ENCODE data around the gene ANKRD28. TPM values are rescaled to one million over a fixed set of nuclear protein-coding genes. Genes with fewer than 3 reads are reported as not detected.

Gene ANKRD28
- total RNA-seq, 2 donors from 2014 or later: 33.4 to 37.1 TPM

DNA sequence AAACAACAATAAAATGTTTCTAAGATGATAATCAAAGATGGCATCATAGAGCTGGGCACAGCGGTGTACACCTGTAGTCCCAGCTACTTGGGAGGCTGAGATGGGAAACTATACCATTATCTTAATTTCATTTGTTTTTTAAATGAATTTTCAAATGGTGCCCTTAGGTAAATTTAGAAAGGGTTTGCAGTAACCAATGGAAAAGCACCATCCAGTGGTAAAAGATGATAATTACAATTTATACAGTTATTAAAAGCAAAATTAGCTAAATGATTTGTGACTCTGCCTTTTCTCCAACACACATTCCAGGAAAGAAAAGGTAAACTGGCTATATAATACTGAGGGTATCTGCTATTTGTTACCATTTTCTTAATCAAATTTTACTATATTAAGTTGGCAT, 14.4 kb upstream of the ANKRD28 start:
- TF ChIP-seq, protein P1, sequence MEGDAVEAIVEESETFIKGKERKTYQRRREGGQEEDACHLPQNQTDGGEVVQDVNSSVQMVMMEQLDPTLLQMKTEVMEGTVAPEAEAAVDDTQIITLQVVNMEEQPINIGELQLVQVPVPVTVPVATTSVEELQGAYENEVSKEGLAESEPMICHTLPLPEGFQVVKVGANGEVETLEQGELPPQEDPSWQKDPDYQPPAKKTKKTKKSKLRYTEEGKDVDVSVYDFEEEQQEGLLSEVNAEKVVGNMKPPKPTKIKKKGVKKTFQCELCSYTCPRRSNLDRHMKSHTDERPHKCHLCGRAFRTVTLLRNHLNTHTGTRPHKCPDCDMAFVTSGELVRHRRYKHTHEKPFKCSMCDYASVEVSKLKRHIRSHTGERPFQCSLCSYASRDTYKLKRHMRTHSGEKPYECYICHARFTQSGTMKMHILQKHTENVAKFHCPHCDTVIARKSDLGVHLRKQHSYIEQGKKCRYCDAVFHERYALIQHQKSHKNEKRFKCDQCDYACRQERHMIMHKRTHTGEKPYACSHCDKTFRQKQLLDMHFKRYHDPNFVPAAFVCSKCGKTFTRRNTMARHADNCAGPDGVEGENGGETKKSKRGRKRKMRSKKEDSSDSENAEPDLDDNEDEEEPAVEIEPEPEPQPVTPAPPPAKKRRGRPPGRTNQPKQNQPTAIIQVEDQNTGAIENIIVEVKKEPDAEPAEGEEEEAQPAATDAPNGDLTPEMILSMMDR (conservative IDR thresholded peaks at IDR 0.05): peak; percentile 69
- WGBS, 2 experiments (ENCODE audit: insufficient coverage in 1 of 2, insufficient read length in 1 of 2): 100% methylated on average over 1 of the region's 1 CpG; no CpG with 5 or more reads in 1 of the 2 experiments
- H3K27ac ChIP-seq (ENCODE audit: low read depth, low read length): no peak overlapping the region
- Mint-ChIP-seq H3K4me3 (no peak overlapping the region), H3K27me3 (ENCODE audit: insufficient read depth) (no peaks in the 10 kb centered on the region), H3K27ac (no peak overlapping the region), H3K9me3 (no peaks in the 10 kb centered on the region), H3K4me1 (peaks cover 11% of the 10 kb centered on the region), H3K36me3 (ENCODE audit: low read depth) (no peaks in the 10 kb centered on the region)
- H3K36me3 ChIP-seq (ENCODE audit: control insufficient read depth, insufficient read depth, low read length): no peaks in the 10 kb centered on the region
- H3K4me3 ChIP-seq (ENCODE audit: low read length): no peak overlapping the region
- no peaks in the 10 kb centered on the region for H3K4me1 ChIP-seq (ENCODE audit: control insufficient read depth, insufficient read depth, low read length)
- H3K27me3 ChIP-seq (ENCODE audit: control insufficient read depth, insufficient read depth, low read length, poor library complexity, severe bottlenecking): no peaks in the 10 kb centered on the region
- no peaks in the 10 kb centered on the region for H3K9me3 ChIP-seq (ENCODE audit: control insufficient read depth, low read length)
- H3K9ac ChIP-seq (ENCODE audit: extremely low read depth, low read length, poor library complexity, severe bottlenecking): no peak overlapping the region
- no peak for DNase-seq

DNA sequence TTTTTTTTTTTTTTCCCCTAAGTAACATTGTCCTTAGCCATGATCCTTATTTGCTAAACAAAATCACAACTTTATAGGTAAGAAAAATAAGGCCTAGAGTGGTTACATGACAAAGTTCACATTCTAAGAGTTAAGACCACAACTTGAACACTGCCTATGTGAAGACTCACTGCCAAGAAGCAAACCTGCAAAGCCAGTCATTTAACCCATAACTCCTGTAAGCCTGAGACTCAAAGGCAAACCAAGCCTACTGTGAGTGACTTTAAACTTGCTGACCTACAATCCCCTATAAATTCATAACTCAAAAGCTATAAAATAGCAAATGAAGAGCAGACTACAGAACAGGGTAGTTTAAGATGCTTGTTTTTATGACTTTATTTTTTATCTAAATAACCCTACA, 12.9 kb upstream of the ANKRD28 start:
- no peak overlapping the region for H3K9ac ChIP-seq (ENCODE audit: extremely low read depth, low read length, poor library complexity, severe bottlenecking)
- no peaks in the 10 kb centered on the region for H3K9me3 ChIP-seq (ENCODE audit: control insufficient read depth, low read length)
- H3K4me1 ChIP-seq (ENCODE audit: control insufficient read depth, insufficient read depth, low read length): no peaks in the 10 kb centered on the region
- H3K27me3 Mint-ChIP-seq (ENCODE audit: insufficient read depth): no peaks in the 10 kb centered on the region
- H3K36me3 ChIP-seq (ENCODE audit: control insufficient read depth, insufficient read depth, low read length): no peaks in the 10 kb centered on the region
- H3K4me3 Mint-ChIP-seq: no peak overlapping the region
- no peak overlapping the region for H3K4me3 ChIP-seq (ENCODE audit: low read length)
- H3K27me3 ChIP-seq (ENCODE audit: control insufficient read depth, insufficient read depth, low read length, poor library complexity, severe bottlenecking): no peaks in the 10 kb centered on the region
- H3K36me3 Mint-ChIP-seq (ENCODE audit: low read depth): no peaks in the 10 kb centered on the region
- TF ChIP-seq, protein P1 (conservative IDR thresholded peaks at IDR 0.05): no peak
- peaks cover 8% of the 10 kb centered on the region for H3K4me1 Mint-ChIP-seq
- H3K27ac ChIP-seq (ENCODE audit: low read depth, low read length): no peak overlapping the region
- peak overlapping the region; percentile 63 for H3K27ac Mint-ChIP-seq
- H3K9me3 Mint-ChIP-seq: no peaks in the 10 kb centered on the region
- DNase-seq: no peak

DNA sequence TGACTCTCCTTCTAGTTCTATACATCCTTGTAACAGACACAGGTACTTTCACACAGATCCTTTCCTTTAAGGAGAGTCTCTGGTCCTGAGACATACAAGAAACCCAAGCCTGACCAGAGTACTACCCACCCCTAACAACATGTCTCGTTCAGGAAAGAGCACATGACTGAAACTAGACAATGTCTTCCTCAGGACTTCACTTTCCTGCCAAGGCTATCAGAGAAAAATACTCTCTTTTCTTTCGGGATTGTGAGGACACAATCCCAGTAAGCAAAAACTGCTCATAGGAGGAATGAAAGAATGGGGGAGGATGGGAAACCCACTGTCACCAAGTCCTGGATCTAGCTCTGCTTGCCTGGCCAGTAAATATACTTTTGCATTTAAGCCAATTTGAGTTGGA, 11.5 kb upstream of the ANKRD28 start:
- no peak overlapping the region for H3K9ac ChIP-seq (ENCODE audit: extremely low read depth, low read length, poor library complexity, severe bottlenecking)
- H3K27ac ChIP-seq (ENCODE audit: low read depth, low read length): no peak overlapping the region
- no peaks in the 10 kb centered on the region for H3K36me3 ChIP-seq (ENCODE audit: control insufficient read depth, insufficient read depth, low read length)
- no peak for DNase-seq
- no peak overlapping the region for H3K4me3 Mint-ChIP-seq
- H3K4me1 ChIP-seq (ENCODE audit: control insufficient read depth, insufficient read depth, low read length): no peaks in the 10 kb centered on the region
- H3K4me1 Mint-ChIP-seq: peaks cover 8% of the 10 kb centered on the region
- WGBS, 2 experiments (ENCODE audit: insufficient coverage in 1 of 2, insufficient read length in 1 of 2): 89 to 100% methylated on average over 1 to 2 of the region's 2 CpGs
- H3K27ac Mint-ChIP-seq: no peak overlapping the region
- no peaks in the 10 kb centered on the region for H3K9me3 ChIP-seq (ENCODE audit: control insufficient read depth, low read length)
- H3K27me3 Mint-ChIP-seq (ENCODE audit: insufficient read depth): no peaks in the 10 kb centered on the region
- no peak overlapping the region for H3K4me3 ChIP-seq (ENCODE audit: low read length)
- H3K9me3 Mint-ChIP-seq: no peaks in the 10 kb centered on the region
- TF ChIP-seq, protein P1 (conservative IDR thresholded peaks at IDR 0.05): no peak
- no peaks in the 10 kb centered on the region for H3K27me3 ChIP-seq (ENCODE audit: control insufficient read depth, insufficient read depth, low read length, poor library complexity, severe bottlenecking)
- no peaks in the 10 kb centered on the region for H3K36me3 Mint-ChIP-seq (ENCODE audit: low read depth)
